Fibroblast of peridontal ligament (primary cell): ENCODE data around the gene CD72.
"Not testable (repeated sequence)": the region's sequence is repeated elsewhere in the genome, so short reads cannot be mapped to it uniquely, and the experiment has no call there.

Experiments
- DNase-seq: peaks from one replicate; pipeline ENCODE4 v3.0.0-alpha.2; 2010; ENCODE audit errors: extremely low read depth

CD72 gene

DNA sequence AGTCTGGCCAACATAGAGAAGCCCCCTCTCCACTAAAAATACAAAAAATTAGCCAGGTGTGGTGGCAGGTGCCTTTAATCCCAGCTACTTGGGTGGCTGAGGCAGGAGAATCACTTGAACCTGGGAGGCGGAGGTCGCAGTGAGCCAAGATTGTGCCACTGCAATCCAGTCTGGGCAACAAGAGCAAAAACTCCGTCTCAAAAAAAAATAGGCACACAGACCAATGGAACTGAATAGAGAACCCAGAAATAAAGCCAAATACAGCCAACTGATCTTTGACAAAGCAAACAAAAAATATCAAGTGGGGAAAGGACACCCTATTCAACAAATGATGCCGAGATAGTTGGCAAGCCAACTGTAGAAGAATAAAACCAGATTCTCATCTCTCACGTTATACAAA, 29.7 kb downstream of the CD72 start:
- DNase-seq, result not testable (repeated sequence)

GRCh38 chr9:35584681-35585080, 33.5 kb downstream of the CD72 start:
- not testable (repeated sequence) for DNase-seq

DNA sequence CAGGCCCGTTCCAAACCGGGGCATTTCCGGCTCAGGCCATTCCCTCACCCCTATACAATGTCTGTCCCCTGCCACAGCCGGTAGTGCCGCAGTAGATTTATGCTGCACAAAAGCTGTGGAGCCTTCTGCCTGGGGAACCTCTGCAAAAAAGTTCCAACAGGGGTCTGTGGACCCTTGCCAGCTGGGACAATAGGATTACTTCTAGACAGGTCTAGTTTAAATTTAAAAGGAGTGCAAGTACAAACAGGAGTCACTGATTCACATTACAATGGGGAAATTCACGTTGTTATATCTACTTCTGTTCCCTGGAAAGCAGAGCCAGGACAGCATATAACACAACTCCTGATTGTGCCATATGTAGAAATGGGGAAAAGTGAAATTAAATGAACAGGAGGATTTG, 34.7 kb downstream of the CD72 start:
- not testable (repeated sequence) for DNase-seq

DNA sequence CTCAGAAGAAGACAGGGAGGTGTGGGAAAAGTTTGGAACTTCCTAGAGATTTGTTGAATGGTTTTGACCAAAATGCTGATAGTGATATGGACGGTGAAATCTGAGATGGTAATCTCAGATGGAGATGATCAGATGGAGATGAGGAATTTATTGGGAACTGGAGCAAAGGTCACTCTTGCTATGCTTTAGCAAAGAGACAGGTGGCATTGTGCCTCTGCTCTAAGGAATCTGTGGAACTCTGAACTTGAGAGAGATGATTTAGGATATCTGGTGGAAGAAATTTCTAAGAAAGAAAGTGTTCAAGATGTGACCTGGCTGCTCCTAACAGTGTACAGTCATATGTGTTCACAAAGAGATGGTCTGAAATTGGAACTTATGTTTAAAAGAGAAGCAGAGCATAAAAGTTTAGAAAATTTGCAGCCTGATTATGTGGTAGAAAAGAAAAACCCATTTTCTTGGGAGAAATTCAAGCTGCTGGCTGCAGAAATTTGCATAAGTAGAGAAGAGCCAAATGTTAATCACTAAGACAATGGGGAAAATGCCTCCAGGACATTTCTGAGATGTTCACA, 38.5 kb downstream of the CD72 start:
- not testable (repeated sequence) for DNase-seq

GRCh38 chr9:35579130-35579529, 39.1 kb downstream of the CD72 start:
- DNase-seq, result no peak

DNA sequence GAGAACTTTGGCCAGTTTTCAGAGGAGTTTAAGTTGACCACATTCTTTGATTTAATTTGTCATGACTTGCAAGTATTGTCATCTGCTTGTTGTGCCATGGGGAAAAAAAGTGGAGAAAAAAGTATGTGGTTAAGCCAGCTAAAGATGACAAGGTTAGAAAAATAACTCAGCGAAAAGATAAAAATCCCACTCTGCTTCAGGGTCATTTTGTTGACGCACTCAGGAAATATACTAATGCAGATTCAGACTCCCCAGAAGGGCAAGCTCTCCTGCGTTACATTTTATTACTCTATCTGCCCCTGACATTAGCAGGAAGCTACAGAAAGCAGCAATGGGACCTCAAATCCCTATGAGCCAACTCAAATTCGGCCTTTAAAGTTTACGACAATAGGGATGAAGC, 40.7 kb downstream of the CD72 start:
- no peak for DNase-seq

DNA sequence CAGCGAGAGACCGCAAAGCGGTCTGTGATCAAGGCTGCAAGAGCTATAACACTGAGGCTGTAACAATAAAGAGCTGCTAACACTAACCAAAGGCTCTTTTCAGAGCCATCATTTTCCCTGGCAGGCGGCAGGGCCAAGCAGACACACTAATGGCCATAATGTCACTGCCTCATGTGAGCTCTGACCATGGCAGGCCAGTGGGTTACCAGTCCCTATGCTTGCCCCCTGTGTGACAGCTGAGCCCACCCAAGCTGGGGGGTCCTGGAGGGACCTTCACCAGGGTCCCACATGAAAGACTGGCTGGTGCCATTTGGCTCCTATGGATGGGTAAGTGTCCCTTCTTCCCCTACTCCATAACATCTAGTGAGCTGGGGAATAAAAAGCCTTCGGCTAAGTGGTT, 42.7 kb downstream of the CD72 start:
- DNase-seq, result no peak

GRCh38 chr9:35574578-35575122, 43.6 kb downstream of the CD72 start:
- no peak for DNase-seq

- no peak for DNase-seq
Observed at GRCh38 chr9:35570709-35571504, 47.3 kb downstream of the CD72 start.

GRCh38 chr9:35569206-35569605, 49.0 kb downstream of the CD72 start:
- no peak for DNase-seq

- DNase-seq, result no peak
Observed at GRCh38 chr9:35568196-35568595, 50.0 kb downstream of the CD72 start.

GRCh38 chr9:35566417-35566816, 51.8 kb downstream of the CD72 start:
- DNase-seq, result peak; percentile 54

- DNase-seq, result no peak
Observed at GRCh38 chr9:35564658-35565061, 53.6 kb downstream of the CD72 start.

GRCh38 chr9:35563791-35564197, 54.4 kb downstream of the CD72 start:
- DNase-seq, result no peak

DNA sequence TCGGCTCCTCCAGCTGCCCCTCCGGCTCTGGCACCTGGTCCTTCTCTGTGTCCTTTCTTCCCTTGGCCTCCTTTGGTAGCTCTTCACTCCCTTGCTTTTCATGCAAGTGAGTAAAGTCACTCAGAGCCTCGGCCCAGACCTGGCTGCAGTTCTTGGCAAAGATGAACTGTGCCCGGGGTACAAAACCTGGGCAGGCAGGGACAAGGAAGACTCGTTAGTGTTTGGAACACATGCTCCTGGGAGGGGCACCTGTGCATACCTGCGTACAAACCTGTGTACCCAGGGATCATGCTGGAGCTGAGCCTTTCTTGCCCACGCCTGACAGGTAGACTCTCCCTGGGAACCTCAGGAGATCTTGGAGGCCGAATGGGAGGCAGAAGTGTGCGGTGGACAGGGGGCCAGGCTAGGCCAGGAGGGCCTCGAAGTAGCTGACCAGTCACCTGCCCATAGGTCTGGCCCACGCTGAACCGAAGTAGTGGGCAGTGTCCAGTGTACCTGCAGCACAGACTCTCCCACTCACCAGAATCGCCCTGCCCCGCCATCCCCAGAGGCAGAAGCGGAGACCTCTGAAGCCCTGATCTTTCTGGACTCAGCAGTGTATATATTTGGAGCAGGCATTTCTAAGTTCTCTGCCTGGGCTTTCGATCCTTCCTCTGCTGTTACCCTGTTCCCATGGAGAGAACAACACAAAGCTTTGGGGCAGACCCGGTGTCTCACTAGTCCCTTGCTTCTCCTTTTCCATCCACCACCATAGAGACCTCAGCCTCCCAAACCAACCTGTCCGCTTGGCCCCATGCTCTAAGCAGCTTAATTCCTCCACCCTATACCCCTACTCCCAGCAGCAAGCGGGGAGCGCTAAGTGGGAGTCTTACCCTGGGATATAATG, 55.1 kb downstream of the CD72 start:
- no peak for DNase-seq

DNA sequence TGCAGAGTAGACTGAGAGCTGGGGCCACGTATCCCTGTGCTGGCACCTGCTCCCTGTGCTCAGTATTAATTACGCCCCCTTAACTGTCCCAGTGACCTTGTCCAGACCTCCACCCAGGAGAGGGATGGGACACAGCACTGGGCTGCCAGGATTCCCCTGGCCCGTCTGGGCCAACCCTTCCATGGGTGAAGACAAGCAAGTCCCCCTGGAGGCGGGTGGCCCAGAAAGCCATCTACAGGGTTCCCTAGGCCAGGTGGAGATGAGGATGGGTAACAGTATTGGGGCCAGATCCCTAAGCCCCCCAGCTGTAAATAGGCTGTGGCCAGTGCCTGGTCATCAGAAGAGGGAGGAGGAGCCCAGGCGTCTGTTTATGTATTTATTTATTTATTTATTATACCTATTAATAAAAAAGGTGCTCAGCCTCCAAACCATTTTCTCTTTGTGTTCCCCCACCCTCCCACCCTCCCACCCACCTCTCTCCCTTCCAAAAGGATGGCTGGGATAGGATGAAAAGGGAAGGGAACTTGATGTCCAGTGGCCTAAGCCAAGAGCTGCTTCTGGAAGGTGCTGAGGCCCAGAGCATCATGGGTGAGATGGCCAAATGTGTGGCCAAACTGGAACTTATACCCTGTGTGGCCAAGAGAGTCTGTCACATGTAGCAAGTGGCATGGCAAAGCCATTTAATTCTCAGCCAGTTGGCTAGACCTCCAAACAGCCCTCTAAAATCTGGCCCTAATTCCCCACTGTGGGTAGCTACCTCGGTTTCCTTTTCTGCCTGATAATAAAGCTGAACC, 56.5 kb downstream of the CD72 start:
- no peak for DNase-seq

GRCh38 chr9:35560625-35561337, 57.4 kb downstream of the CD72 start:
- no peak for DNase-seq
